ENCODE results near the gene PIGR.

Gene PIGR

DNA sequence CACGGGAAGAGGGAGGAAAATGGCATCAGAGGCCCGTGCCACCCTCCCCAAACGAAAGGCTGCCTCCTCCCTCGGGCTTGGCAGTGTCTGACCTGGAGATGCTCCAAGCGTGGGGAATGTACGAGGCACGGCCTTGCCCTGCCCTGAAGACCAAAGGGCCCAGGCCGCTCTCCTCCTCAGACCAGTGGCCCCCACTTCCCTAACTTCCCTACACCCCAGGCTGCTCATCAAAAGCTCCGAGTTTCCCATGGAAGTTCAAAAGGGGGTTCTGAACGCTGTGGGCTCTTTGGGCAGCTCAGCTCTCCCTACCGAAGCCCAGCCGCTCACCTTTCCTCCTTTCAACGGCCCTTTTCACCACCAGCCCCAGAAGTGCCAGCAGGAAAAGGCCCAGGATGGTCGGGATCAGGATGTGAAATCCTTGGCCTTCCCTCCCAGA lies 36.4 kb downstream of the PIGR start:
- H3K27me3 ChIP-seq (ENCODE audit: control insufficient read depth, insufficient read depth, low read length), result peaks cover 54% of the 10 kb centered on the region
- H3K36me3 ChIP-seq (ENCODE audit: control insufficient read depth, insufficient read depth, low read length), result no peaks in the 10 kb centered on the region
- no peak overlapping the region for H3K27ac ChIP-seq (ENCODE audit: low read depth, low read length)
- H3K9me3 ChIP-seq (ENCODE audit: control insufficient read depth, insufficient read depth, low read depth, low read length), result no peaks in the 10 kb centered on the region
- no peak overlapping the region for H3K9ac ChIP-seq (ENCODE audit: low read length)
- peaks cover 15% of the 10 kb centered on the region for H3K4me1 ChIP-seq (ENCODE audit: control insufficient read depth, insufficient read depth, low read length)
- peak overlapping the region; percentile 69 for H3K4me3 ChIP-seq (ENCODE audit: low read depth, low read length)

GRCh38 chr1:206909161-206909882 lies 36.9 kb downstream of the PIGR start:
- Histone ChIP-seq H3K9me3 (ENCODE audit: control insufficient read depth, insufficient read depth, low read depth, low read length) (no peaks in the 10 kb centered on the region), H3K4me1 (ENCODE audit: control insufficient read depth, insufficient read depth, low read length) (peaks cover 15% of the 10 kb centered on the region), H3K4me3 (ENCODE audit: low read depth, low read length) (peak overlapping the region; percentile 69), H3K27ac (ENCODE audit: low read depth, low read length) (no peak overlapping the region), H3K27me3 (ENCODE audit: control insufficient read depth, insufficient read depth, low read length) (peaks cover 54% of the 10 kb centered on the region), H3K36me3 (ENCODE audit: control insufficient read depth, insufficient read depth, low read length) (no peaks in the 10 kb centered on the region), H3K9ac (ENCODE audit: low read length) (peak overlapping the region; percentile 14)

GRCh38 chr1:206908038-206908437 lies 38.2 kb downstream of the PIGR start:
- H3K9me3 ChIP-seq (ENCODE audit: control insufficient read depth, insufficient read depth, low read depth, low read length), result no peaks in the 10 kb centered on the region
- H3K27me3 ChIP-seq (ENCODE audit: control insufficient read depth, insufficient read depth, low read length), result peaks cover 44% of the 10 kb centered on the region
- H3K27ac ChIP-seq (ENCODE audit: low read depth, low read length), result no peak overlapping the region
- H3K36me3 ChIP-seq (ENCODE audit: control insufficient read depth, insufficient read depth, low read length), result no peaks in the 10 kb centered on the region
- no peak overlapping the region for H3K9ac ChIP-seq (ENCODE audit: low read length)
- no peak overlapping the region for H3K4me3 ChIP-seq (ENCODE audit: low read depth, low read length)
- H3K4me1 ChIP-seq (ENCODE audit: control insufficient read depth, insufficient read depth, low read length), result peaks cover 15% of the 10 kb centered on the region

DNA sequence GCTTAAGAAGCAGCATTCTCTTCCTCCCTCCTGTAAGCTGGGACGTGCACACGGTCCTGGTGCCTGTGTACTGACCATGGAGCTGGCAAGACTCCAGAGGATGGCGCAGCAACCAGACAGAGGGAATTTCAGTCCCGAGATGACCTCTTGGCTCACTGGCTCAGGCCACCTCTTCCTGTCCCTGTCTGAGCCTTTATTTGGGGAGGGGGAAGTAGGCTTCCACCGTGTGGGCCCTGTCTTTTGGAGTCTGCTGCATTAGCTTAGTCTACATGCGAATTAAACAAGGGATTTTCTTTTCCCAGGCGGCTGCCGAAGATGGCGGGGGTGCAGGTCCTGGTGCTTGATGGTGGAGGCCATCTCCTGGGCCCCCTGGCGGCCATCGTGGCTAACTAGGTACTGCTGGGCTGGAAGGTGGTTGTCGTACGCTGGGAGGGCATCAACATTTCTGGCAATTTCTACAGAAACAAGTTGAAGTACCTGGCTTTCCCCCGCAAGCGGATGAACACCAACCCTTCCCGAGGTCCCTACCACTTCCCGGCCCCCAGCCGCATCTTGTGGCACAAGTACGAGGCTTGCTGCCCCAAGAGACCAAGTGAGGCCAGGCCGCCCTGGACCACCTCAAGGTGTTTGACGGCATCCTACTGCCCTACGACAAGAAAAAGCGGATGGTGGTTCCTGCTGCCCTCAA lies 38.8 kb downstream of the PIGR start:
- H3K9ac ChIP-seq (ENCODE audit: low read length), result no peak overlapping the region
- H3K4me1 ChIP-seq (ENCODE audit: control insufficient read depth, insufficient read depth, low read length), result peaks cover 15% of the 10 kb centered on the region
- no peaks in the 10 kb centered on the region for H3K9me3 ChIP-seq (ENCODE audit: control insufficient read depth, insufficient read depth, low read depth, low read length)
- no peaks in the 10 kb centered on the region for H3K36me3 ChIP-seq (ENCODE audit: control insufficient read depth, insufficient read depth, low read length)
- no peak overlapping the region for H3K27ac ChIP-seq (ENCODE audit: low read depth, low read length)
- no peak overlapping the region for H3K4me3 ChIP-seq (ENCODE audit: low read depth, low read length)
- peaks cover 40% of the 10 kb centered on the region for H3K27me3 ChIP-seq (ENCODE audit: control insufficient read depth, insufficient read depth, low read length)

DNA sequence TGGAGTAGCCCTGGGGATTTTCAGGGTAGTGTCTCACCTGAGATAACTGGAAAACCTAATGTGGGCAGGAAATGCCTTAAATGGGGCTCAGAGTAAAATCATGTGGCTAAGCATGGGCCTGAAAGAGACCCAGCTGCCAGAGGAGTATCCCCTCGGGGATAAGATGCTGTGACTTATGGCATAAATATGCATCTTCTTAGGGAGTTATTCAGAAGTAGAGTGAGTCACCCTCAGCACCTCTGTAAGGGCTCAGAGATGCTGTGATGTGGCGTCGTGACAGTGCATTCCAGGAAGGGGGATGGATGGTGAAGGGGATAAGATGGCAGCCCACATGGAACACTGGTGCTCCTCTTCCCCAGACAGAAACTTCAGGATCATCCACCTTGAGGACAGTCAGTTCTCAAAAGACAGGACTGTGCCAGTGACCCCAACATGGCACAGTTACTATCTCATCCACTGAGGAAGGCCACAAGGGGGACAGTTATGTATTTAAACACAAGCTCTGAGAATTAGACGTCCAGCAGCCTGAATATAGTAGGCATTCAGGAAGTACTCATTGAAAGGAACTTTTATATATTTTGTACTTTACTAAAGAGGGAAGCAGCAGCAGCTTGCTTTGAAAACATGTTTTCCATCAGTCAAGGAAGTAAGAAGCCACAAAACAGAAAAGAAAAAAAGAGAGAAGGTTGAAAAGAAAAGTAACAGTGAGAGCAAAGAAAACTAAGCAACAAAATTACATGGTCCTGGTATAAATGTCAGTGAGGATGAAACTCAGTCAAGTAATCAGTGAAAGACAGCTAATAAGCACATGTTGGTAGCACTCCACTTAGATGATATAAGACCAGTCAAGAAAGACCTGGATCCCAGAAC lies 40.7 kb downstream of the PIGR start:
- peaks cover 35% of the 10 kb centered on the region for H3K27me3 ChIP-seq (ENCODE audit: control insufficient read depth, insufficient read depth, low read length)
- no peaks in the 10 kb centered on the region for H3K36me3 ChIP-seq (ENCODE audit: control insufficient read depth, insufficient read depth, low read length)
- no peaks in the 10 kb centered on the region for H3K9me3 ChIP-seq (ENCODE audit: control insufficient read depth, insufficient read depth, low read depth, low read length)
- H3K27ac ChIP-seq (ENCODE audit: low read depth, low read length), result no peak overlapping the region
- no peak overlapping the region for H3K4me3 ChIP-seq (ENCODE audit: low read depth, low read length)
- peaks cover 15% of the 10 kb centered on the region for H3K4me1 ChIP-seq (ENCODE audit: control insufficient read depth, insufficient read depth, low read length)
- no peak overlapping the region for H3K9ac ChIP-seq (ENCODE audit: low read length)

- H3K27me3 ChIP-seq (ENCODE audit: control insufficient read depth, insufficient read depth, low read length), result peaks cover 26% of the 10 kb centered on the region
- H3K36me3 ChIP-seq (ENCODE audit: control insufficient read depth, insufficient read depth, low read length), result no peaks in the 10 kb centered on the region
- H3K4me1 ChIP-seq (ENCODE audit: control insufficient read depth, insufficient read depth, low read length), result peaks cover 8% of the 10 kb centered on the region
- H3K9ac ChIP-seq (ENCODE audit: low read length), result no peak overlapping the region
- H3K9me3 ChIP-seq (ENCODE audit: control insufficient read depth, insufficient read depth, low read depth, low read length), result no peaks in the 10 kb centered on the region
- H3K4me3 ChIP-seq (ENCODE audit: low read depth, low read length), result no peak overlapping the region
- no peak overlapping the region for H3K27ac ChIP-seq (ENCODE audit: low read depth, low read length)
These were observed 41.7 kb downstream of the PIGR start for GRCh38 chr1:206904423-206905142.

- peaks cover 20% of the 10 kb centered on the region for H3K27me3 ChIP-seq (ENCODE audit: control insufficient read depth, insufficient read depth, low read length)
- H3K27ac ChIP-seq (ENCODE audit: low read depth, low read length), result no peak overlapping the region
- H3K9me3 ChIP-seq (ENCODE audit: control insufficient read depth, insufficient read depth, low read depth, low read length), result no peaks in the 10 kb centered on the region
- H3K4me3 ChIP-seq (ENCODE audit: low read depth, low read length), result no peak overlapping the region
- no peaks in the 10 kb centered on the region for H3K36me3 ChIP-seq (ENCODE audit: control insufficient read depth, insufficient read depth, low read length)
- peaks cover 4% of the 10 kb centered on the region for H3K4me1 ChIP-seq (ENCODE audit: control insufficient read depth, insufficient read depth, low read length)
- H3K9ac ChIP-seq (ENCODE audit: low read length), result no peak overlapping the region
These were observed 42.6 kb downstream of the PIGR start for GRCh38 chr1:206903687-206904086.

- Histone ChIP-seq H3K27me3 (ENCODE audit: control insufficient read depth, insufficient read depth, low read length) (peaks cover 10% of the 10 kb centered on the region), H3K4me3 (ENCODE audit: low read depth, low read length) (no peak overlapping the region), H3K9me3 (ENCODE audit: control insufficient read depth, insufficient read depth, low read depth, low read length) (no peaks in the 10 kb centered on the region), H3K27ac (ENCODE audit: low read depth, low read length) (no peak overlapping the region), H3K4me1 (ENCODE audit: control insufficient read depth, insufficient read depth, low read length) (peaks cover 4% of the 10 kb centered on the region), H3K36me3 (ENCODE audit: control insufficient read depth, insufficient read depth, low read length) (no peaks in the 10 kb centered on the region), H3K9ac (ENCODE audit: low read length) (no peak overlapping the region)
These were observed 43.6 kb downstream of the PIGR start for GRCh38 chr1:206902702-206903101.

DNA sequence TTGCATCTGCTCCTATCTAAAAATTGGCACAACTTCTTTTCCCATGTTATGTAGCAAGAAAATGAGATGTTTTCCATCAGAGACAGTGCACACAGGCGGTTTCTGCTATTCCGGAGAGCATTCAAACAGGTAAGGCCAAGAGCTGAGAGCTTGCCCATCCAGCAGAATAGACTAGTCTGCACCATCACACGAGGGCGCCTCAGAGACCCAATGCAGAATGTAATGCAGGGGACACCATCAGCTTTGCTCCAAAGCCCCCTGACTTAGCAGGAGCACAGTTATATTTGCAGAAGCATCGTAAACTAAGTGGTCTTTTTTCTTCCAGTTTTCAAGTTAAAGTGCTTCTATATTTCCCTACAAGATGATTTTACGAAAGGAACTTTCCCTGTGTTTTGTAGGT lies 44.3 kb downstream of the PIGR start:
- no peak overlapping the region for H3K9ac ChIP-seq (ENCODE audit: low read length)
- no peaks in the 10 kb centered on the region for H3K9me3 ChIP-seq (ENCODE audit: control insufficient read depth, insufficient read depth, low read depth, low read length)
- H3K27me3 ChIP-seq (ENCODE audit: control insufficient read depth, insufficient read depth, low read length), result 0 out of 2 replicates have a peak, but pooled peaks cover 2% of the 10 kb centered on the region
- no peak overlapping the region for H3K27ac ChIP-seq (ENCODE audit: low read depth, low read length)
- no peaks in the 10 kb centered on the region for H3K36me3 ChIP-seq (ENCODE audit: control insufficient read depth, insufficient read depth, low read length)
- no peak overlapping the region for H3K4me3 ChIP-seq (ENCODE audit: low read depth, low read length)
- no peaks in the 10 kb centered on the region for H3K4me1 ChIP-seq (ENCODE audit: control insufficient read depth, insufficient read depth, low read length)

GRCh38 chr1:206900149-206900548 lies 46.1 kb downstream of the PIGR start:
- H3K27me3 ChIP-seq (ENCODE audit: control insufficient read depth, insufficient read depth, low read length), result 0 out of 2 replicates have a peak, but pooled peaks cover 2% of the 10 kb centered on the region
- H3K9ac ChIP-seq (ENCODE audit: low read length), result no peak overlapping the region
- no peak overlapping the region for H3K4me3 ChIP-seq (ENCODE audit: low read depth, low read length)
- peaks cover 7% of the 10 kb centered on the region; the same call in 1 of the 2 replicates for H3K4me1 ChIP-seq (ENCODE audit: control insufficient read depth, insufficient read depth, low read length)
- no peaks in the 10 kb centered on the region for H3K36me3 ChIP-seq (ENCODE audit: control insufficient read depth, insufficient read depth, low read length)
- no peak overlapping the region for H3K27ac ChIP-seq (ENCODE audit: low read depth, low read length)
- H3K9me3 ChIP-seq (ENCODE audit: control insufficient read depth, insufficient read depth, low read depth, low read length), result no peaks in the 10 kb centered on the region

All from HUES6 (cell line).